GM21786 (cell line): Measurements from ENCODE around the gene G0S2.
"Not testable (repeated sequence)": the region's sequence is repeated elsewhere in the genome, so short reads cannot be mapped to it uniquely, and the experiment has no call there.

ENCODE experiments used
- ATAC-seq: cut with Tn5 transposase; IDR thresholded peaks from one replicate; pipeline ENCODE4 v1.9.1; 2021; ENCODE audit not compliant: unreplicated experiment

Gene G0S2

DNA sequence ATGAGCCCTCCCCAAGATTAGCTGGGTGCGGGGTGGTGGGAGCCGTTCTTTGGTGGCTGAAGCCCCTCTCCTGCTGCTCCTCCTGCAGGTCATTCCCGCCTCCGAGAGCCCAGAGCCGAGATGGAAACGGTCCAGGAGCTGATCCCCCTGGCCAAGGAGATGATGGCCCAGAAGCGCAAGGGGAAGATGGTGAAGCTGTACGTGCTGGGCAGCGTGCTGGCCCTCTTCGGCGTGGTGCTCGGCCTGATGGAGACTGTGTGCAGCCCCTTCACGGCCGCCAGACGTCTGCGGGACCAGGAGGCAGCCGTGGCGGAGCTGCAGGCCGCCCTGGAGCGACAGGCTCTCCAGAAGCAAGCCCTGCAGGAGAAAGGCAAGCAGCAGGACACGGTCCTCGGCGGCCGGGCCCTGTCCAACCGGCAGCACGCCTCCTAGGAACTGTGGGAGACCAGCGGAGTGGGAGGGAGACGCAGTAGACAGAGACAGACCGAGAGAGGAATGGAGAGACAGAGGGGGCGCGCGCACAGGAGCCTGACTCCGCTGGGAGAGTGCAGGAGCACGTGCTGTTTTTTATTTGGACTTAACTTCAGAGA lies 448 bp downstream of the G0S2 start:
- no peak for ATAC-seq

DNA sequence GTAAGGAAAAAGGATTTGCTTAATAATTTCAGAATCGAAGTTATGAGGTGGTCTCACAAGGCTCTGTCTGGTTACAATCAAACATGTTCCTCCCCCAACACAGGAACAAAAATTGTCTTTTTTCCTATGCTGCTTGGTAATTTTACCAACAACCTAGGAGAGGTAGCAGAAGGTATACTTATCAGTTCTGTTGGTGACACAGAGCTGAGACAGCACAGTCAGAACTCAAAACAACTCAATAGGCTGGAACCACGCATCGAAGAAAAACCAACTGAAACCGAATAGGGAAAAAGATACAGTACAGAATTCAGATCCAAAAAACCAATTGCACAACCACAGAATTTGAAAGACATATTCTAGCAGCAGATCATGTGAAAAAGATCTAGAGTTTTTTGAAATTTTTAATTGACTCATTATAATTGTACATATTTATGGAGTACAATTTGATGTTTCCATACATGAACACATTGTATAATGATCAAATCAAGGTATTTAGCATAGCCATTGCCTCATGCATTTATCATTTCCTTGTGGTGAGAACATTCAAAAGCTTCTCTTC lies 3.8 kb downstream of the G0S2 start:
- no peak for ATAC-seq

DNA sequence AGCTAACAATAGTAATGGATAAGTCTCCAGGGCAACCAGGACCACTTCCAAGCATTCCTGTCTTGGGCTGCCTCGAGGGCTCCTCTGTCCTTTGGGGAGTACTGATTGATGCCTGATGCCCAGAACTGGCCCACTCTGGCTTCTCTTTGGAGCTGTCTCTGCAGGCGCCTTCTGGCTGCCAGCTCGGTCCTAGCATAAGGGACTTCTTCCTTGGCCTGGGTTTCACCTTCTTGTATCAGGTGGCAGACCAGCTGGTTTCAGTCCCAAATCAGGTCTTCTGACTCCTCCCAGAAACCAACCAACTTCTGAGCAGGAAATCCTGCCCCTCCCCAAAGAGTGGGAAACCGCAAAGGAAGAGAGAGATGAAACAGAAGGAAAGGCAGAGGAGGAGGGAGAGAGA lies 10.6 kb downstream of the G0S2 start:
- peak; percentile 92 for ATAC-seq

DNA sequence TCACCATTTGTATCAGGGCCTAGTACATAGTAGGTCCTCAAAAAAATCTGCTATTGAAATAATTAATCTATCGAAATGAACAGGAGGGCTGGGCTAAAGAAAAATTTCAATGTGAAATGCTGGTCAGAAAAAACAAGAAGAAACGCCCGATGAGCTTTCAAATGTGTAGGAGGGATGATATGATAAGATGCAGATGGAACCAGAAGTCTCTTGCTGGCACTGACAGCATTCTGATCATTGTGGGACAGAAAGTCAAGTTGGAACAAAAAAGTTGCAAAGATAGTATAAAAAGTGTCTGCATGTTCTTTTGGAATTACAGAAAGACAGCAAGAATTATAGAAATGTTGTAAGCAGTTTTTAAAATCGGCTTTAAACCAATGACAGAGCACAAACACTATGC lies 11.1 kb downstream of the G0S2 start:
- ATAC-seq = no peak

DNA sequence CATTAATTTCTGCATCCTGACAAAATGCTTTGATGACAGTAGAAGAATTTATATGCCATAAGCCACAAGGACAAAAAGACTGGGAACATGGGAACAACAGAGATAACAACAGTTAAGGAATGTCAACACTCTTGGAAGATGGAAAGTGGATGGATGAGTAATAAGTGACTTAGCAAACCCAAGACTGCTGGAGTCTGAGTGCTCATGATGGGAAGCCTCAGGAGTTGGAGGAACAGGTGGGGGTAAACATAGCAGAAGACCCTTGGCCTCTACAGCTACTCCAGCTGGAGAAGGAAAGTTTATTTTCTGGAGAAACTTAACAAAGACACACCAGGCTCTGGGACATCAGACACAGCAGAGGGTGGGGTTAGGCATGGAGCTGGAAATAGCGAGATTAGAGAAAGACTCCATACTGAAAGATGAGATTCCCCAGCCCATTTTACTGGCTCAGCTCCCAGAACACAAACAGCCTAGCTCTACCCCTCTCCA lies 13.6 kb downstream of the G0S2 start:
- ATAC-seq = no peak

DNA sequence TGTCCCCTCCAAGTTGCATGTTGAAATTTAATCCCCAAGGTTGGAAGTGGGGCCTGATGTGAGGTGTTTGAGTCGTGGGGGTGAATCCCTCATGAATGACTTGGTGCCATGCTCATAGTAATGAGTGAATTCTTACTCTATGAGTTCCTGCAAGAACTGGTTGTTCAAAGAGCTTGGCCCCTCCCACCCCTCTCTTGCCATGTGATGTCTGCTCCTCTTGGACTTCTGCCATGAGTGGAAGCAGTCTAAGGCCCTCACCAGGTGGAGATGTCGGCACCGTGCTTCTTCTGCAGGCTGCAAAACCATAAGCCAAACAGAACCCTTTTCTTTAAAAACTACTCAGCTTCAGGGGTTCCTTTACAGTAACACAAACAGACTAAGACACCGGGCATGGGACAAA lies 14.3 kb downstream of the G0S2 start:
- ATAC-seq = no peak

DNA sequence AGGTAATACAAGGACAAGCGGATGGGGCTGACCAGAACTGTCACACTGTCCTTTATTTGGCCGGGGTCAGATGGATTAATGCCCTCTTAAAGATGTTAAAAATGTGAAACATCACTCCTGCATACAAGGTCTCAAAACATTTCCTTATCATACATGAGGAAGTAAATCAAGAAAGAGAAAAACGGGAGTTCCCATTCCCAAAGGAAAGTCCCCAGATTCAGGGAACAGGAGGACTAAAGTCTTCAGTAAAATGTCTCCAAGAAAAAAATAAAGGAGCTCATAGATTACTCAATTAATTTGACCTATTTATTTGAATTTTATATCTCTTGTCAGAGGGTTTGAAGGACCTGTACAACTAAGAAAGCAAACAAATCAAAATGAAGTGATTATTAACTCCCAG lies 16.0 kb downstream of the G0S2 start:
- no peak for ATAC-seq

DNA sequence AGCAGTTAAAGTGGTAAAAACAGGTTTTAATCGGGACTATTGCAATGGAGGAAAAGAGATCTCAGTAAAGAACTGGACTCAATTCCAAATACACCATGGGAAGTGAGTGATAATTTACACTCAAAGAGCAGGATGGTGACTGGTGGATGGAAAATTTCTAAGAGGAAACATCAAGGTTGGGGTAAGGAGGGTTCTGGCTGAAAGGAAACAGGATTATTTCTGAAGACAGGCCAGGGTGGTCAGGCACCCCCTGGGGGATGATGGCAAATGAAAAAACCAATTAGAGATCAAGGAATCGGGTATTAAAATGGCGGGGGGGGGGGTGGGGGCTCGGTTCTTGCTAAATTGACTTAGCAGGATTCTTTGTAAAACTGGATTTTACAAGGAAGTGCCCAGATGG lies 17.1 kb downstream of the G0S2 start:
- no peak for ATAC-seq

DNA sequence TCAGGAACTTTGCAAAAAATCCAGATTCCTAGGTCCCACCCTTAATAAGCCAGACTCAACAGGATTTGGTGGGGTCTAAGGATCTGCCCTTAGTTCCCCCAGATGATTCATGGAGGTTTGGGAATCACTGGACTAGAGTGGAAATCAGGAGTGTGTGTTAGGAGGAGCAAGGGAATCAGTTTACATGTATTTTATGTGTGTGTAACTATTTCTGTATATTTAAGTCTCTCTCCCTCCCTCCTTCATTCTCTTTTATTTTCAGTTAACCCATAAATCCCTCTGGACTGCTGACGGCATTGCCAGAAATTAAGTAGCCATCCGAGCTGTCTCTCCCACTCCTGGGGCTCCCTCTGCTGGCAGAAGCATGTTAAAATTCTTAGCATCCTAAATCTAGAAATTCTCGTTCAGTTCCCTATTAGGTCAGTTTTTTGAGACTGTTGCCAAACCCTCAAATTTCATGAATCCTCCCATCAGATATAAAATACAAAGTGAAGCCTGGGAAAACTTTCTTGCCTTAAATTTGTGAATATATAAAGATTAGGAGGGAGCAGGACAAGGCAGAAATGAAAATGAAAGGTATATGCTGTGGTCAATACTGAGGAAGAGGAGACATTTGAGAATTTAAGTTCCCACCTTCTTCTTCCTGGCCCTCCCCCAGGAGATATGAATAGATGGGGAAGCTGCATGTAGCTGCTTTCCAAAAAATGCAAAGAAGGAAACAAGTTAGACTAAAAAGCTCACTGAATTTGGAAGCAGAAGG lies 17.7 kb downstream of the G0S2 start:
- ATAC-seq = peak; percentile 64

DNA sequence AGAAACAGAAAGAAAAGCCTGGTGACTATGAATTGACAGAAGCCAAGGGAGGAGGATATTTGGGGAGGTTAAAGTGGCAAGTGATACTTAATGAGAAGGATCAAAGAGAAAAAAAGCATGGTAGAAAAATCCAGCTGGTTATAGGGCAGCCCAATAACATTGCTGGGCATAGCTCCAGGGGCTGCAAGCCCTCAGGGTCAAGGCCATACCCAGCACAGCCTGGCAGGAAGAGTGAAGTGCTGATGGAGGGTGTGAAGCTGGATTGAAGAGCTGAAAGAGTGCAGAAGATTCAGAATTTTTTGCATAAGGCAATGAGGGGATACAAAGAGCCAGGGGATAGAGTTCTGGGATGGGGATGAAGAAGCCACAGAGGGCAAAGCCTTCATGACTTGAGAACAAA lies 21.5 kb downstream of the G0S2 start:
- ATAC-seq = no peak

DNA sequence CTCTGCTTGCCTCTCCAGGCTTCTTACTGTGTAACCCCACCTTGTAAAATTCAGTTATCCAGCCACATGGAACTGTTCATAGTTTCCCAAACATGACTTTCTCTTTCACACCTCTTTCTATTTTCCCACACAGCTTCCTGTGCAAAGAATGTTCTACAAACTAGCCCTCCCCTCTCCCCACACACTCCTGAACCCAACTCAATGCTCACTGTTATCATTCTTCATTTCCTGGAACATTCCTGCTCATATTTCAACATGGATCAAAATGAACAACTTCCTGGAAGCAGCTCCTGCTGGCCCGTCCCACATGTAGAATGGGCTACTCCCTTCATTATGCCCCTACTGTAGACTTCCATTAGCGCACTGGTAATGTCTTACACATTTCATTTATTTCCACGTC lies 21.9 kb downstream of the G0S2 start:
- no peak for ATAC-seq

DNA sequence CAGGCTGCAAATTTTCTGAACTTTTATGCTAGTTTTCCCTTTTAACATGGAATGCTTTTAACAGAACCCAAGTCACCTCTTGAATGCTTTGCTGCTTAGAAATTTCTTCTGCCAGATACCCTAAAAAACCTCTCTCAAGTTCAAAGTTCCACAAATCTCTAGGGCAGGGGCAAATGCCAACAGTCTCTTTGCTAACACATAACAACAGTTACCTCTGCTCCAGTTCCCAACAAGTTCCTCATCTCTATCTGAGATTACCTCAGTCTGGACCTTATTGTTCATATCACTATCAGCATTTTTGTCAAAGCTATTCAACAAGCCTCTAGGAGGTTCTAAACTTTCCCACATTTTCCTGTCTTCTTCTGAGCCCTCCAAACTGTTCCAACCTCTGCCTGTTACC lies 25.5 kb downstream of the G0S2 start:
- not testable (repeated sequence) for ATAC-seq

DNA sequence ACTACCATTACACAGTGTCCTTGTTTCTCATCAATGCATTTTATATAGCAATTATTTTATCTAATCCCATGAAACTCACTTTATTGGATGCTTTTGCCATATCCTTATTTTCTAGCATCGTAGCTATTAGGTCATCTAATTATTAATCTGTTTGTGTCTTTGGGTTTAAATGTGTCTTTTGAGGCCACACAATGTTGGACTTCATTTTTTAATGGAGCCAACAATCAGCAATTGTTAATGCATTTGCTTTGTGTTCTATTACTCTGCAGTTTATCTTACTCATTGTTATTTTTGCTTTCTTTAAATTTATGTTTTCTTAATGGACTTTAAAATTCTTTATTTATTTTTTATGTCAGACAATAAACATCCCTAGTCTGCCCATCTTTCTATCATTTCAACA lies 27.6 kb downstream of the G0S2 start:
- no peak for ATAC-seq

DNA sequence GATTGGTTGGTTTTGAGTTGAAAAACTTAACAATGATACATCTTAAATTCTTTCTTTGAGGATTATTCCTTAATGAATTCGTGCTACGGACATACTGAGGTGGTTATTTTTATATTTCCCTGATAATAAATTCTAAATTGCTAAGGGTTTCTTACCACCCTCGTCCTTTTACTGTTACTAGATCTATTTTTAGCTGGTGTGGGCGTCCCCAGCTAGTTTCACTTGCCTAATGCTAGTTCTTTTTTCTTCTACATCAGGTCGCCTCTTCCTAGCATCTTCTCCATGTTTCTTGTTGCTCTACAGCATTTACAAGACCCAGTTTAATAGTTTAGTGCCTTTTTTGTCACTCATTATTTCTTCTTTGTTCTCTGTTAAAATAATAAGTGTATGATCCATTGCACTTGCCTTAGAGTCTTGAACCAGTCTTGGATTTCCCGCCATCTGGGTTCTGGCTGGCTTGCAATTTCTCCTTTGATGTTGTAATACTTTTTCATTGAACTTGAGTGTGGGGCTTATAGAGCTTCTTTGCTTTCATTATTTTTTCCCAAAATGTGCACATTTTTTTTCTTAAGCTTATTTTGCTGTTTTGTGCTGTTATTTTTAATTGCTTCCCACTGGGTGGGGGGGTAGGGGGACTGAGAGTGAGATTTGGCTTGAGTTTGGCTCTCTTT lies 28.8 kb downstream of the G0S2 start:
- peak; percentile 65 for ATAC-seq

DNA sequence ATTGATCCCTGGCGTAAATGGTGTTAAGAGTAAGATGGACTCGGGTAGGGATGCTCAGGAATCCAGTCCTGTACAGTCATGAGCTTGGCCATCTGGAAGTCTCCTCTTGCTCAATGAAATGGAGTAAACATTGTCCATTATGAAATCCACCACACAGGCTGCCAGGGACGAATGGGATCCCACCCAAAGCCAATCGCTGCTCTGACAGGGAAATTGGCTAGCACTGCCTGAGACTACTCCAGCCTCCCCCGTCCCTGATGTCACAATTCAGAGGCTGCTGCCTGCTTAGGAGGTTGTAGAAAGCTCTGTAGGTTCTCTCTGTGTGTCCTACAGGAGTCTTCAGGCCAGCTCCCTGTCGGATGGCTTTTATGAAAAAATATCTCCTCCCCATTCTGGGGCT lies 29.4 kb downstream of the G0S2 start, which contains the start of gene HSD11B1:
TSS of gene HSD11B1 (plus strand) at position 263 of the 400 bp plus-strand sequence. CDS start at position 360, 97 bp downstream.
- no peak for ATAC-seq

DNA sequence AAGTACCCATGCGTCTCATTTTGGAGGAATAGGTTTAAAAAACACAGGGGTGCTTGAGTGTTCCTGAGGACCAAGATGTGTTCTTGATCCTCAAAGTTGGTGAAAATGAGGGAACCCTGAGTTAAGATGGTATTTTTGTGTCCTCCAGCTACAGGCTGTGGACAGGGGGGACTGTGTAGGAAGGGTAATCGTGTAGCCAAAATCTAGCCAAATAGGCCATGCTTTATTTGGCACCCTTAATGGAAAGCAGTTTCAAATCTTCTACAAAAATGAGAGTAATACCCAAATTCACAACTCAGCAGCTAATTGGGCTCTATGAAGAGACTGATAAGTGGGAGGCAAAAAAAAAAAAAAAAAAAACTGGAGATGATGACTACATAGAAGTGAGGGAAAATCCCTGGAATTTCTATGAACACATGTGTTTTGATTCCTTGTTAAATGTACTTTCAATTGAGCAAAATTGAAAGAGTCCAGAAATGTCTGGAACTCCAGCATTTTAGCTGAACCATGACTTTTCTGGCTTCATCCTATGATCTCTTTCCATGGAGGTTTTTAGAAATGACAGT lies 29.9 kb downstream of the G0S2 start:
- no peak for ATAC-seq

DNA sequence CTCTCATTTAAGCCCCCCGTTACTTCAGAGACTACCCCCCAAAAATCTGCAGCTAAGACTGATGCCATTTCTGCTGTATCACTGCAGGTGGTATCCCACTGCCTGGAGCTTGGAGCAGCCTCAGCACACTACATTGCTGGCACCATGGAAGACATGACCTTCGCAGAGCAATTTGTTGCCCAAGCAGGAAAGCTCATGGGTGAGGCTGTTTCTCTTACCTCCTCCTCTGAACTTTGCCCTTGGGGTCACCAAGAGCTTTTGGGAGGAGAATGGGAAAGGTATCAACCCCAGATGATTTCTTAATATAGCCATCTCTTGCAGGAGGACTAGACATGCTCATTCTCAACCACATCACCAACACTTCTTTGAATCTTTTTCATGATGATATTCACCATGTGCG lies 31.4 kb downstream of the G0S2 start:
- ATAC-seq = no peak

DNA sequence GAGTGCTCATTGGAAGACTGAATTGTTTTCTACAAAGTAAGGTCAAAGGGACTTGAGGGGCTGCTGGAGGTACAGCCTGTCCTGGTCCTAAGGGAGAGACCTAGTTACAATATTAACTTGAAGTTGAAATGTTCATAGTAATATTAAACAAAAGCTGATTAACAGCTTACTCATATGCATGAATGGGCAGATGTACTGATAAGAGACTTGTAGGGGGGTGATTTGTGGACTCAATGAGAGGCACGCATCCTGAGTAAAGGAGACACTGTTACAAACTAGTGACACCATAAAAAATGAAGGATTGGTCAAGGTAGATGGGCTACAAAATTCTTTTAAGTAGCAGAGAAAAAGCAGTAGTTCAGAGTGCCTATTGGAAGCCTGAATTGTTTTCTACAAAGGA lies 32.1 kb downstream of the G0S2 start:
- no peak for ATAC-seq

DNA sequence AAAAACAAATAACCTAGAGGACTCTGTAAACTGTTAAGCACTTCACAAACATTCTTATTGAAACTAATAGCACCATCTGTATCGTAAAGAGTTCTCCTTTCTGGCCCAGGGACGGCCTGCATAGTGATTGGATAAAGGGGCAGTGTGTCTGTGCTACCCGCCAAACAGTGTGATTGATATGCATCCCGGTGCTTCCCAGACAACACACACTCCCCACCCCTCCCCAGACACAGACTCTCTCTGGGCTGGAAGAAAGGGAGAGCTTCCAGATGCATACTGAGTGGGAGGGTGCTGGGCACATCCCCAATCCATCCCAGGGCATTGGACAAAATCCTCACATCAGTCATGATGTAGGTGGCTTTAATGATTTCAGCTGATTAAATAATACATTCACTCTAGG lies 33.1 kb downstream of the G0S2 start:
- ATAC-seq = no peak

DNA sequence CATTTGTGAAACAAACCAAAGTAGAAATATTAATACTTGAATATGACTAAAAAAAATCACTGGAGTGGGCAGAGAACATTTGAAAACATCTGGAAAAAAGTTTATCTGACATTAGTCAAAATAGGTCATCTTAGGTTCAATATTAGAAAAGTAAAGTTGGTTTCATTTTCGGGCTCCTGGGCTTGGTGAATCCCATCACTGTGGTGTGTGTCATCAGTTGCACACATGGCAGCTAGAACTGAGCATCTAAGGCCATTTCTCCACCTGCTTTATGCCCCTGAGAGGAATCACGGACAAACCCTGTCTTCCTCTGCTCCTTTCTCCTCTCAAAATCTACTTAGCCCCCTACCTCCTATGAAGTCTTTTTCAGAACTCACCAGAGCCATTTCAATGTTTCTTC lies 34.9 kb downstream of the G0S2 start:
- no peak for ATAC-seq

DNA sequence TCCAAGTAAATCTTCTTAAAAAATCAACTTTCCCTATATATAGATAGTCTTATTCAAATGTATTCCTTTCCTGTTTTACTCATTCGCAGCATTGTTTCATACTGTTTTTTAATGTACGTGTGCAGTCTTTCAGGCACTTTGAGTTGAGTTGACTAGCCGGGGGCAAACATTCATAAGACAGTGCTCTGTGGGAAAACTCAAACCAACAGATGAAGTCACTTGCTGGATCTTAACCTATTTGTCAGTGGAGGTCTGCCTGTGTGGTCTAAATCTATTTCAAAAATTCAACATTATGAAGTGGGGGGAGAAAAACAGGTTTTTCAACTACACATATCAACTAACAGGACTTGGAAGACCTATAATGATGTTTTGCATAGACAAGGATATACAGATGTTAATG lies 35.6 kb downstream of the G0S2 start:
- ATAC-seq = no peak

DNA sequence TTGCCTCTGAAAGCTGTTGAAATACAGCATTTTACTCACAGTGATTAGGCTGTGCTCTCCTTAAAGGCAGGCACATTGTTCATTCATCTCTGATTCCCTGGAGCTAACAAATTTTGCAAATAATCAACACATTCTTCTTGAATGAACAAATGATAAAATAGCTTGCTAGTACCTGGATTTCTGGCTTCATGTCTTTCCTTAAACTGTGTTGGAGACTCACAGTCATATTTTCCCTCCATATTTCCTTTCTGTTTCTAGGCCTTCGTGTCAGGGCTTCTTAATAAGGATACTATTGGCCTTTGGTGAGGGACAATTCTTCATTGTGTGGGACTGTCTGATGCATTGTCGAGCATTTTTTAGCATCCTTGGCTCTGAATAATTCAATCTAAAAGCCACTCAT lies 39.1 kb downstream of the G0S2 start:
- ATAC-seq = no peak
